Measurements from ENCODE around the gene CHN2. TPM values are rescaled to one million over a fixed set of nuclear protein-coding genes. Genes with fewer than 3 reads are reported as not detected.

CHN2 gene
- total RNA-seq, 1 experiment from 2014 or later, result 2.1 TPM

- TF ChIP-seq, protein P1, sequence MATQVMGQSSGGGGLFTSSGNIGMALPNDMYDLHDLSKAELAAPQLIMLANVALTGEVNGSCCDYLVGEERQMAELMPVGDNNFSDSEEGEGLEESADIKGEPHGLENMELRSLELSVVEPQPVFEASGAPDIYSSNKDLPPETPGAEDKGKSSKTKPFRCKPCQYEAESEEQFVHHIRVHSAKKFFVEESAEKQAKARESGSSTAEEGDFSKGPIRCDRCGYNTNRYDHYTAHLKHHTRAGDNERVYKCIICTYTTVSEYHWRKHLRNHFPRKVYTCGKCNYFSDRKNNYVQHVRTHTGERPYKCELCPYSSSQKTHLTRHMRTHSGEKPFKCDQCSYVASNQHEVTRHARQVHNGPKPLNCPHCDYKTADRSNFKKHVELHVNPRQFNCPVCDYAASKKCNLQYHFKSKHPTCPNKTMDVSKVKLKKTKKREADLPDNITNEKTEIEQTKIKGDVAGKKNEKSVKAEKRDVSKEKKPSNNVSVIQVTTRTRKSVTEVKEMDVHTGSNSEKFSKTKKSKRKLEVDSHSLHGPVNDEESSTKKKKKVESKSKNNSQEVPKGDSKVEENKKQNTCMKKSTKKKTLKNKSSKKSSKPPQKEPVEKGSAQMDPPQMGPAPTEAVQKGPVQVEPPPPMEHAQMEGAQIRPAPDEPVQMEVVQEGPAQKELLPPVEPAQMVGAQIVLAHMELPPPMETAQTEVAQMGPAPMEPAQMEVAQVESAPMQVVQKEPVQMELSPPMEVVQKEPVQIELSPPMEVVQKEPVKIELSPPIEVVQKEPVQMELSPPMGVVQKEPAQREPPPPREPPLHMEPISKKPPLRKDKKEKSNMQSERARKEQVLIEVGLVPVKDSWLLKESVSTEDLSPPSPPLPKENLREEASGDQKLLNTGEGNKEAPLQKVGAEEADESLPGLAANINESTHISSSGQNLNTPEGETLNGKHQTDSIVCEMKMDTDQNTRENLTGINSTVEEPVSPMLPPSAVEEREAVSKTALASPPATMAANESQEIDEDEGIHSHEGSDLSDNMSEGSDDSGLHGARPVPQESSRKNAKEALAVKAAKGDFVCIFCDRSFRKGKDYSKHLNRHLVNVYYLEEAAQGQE (IDR thresholded peaks at IDR 0.05; ENCODE audit: low read depth), result no peak
- TF ChIP-seq, protein P2, sequence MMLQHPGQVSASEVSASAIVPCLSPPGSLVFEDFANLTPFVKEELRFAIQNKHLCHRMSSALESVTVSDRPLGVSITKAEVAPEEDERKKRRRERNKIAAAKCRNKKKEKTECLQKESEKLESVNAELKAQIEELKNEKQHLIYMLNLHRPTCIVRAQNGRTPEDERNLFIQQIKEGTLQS (IDR thresholded peaks at IDR 0.05), result no peak
- TF ChIP-seq ZNF274 (IDR thresholded peaks at IDR 0.05; ENCODE audit: low read depth, low read length) (no peak), ELF1 (IDR thresholded peaks at IDR 0.05; ENCODE audit: borderline replicate concordance, low read depth) (no peak), JUND (IDR thresholded peaks at IDR 0.05) (no peak), EZH2 (IDR thresholded peaks at IDR 0.05) (no peak), YY1 (IDR thresholded peaks at IDR 0.05; ENCODE audit: extremely low read depth, insufficient replicate concordance, low read depth, low read length) (no peak), EGR1 (IDR thresholded peaks at IDR 0.05; ENCODE audit: low read depth) (no peak), CEBPB (IDR thresholded peaks at IDR 0.05; ENCODE audit: low read depth) (no peak), SP1 (IDR thresholded peaks at IDR 0.05; ENCODE audit: low read depth) (no peak), RAD21 (IDR thresholded peaks at IDR 0.05; ENCODE audit: low read depth) (no peak), CBX3 (IDR thresholded peaks at IDR 0.05; ENCODE audit: low read depth) (no peak), EZH2phosphoT487 (IDR thresholded peaks at IDR 0.05; ENCODE audit: borderline replicate concordance) (no peak), MAX (IDR thresholded peaks at IDR 0.05) (no peak), TCF7L2 (IDR thresholded peaks at IDR 0.05; ENCODE audit: borderline replicate concordance, extremely low read depth, insufficient read depth, insufficient read length) (no peak), SIN3A (IDR thresholded peaks at IDR 0.05; ENCODE audit: low read depth) (no peak)
Observed at GRCh38 chr7:29480451-29480850, 285.9 kb downstream of the CHN2 start (continued).

Measured in HCT116 (cell line).